ENCODE measurements around the gene STUM. TPM values are rescaled to one million over a fixed set of nuclear protein-coding genes. Genes with fewer than 3 reads are reported as not detected.

The STUM gene
- total RNA-seq, 1 experiment from 2014 or later, result 0.03 TPM

DNA sequence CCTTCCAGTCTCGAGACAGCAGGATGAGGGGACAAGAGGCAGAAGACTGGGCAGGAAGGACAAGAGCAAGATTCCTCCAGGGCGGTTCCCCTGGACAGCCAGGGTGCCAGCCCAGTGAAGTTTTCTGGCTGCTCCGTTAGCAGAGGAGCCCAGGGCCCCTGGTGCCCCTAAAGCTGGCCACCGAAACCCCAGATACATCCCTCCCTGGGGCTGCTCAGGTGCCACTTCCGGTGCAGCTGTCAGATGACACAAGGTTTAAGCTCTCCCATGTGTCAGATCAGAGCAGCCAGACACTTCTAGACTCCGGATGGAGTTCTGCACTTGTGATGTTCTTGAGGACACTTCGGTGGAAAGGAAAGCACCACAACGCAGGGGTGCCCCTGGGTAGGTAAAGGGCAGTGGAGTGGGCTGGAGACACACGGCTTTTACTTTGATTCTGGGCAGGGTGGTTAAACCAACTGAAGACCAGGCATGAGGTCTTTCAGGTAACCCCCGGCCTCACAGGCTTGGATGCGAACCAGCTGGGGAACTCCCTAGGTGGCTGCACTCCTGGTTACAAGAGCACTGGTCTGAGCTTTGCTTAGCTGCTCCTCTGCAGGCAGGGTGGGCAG is 104.9 kb downstream of the STUM start:
- in situ Hi-C loops (cut with HindIII; ENCODE audit: low pct_unique_long_range_greater_than_20kb, low sequenced_read_pairs), result no loop called here
- CTCF ChIA-PET, result interaction anchor here (0.6 kb wide), 1 partner anchor 105 kb away, joined by 6 read pairs; no protein-coding TSS in a partner anchor
- POLR2A ChIA-PET, result interaction anchor here (0.7 kb wide), 1 partner anchor 97 kb away, joined by 5 read pairs; no protein-coding TSS in a partner anchor

DNA sequence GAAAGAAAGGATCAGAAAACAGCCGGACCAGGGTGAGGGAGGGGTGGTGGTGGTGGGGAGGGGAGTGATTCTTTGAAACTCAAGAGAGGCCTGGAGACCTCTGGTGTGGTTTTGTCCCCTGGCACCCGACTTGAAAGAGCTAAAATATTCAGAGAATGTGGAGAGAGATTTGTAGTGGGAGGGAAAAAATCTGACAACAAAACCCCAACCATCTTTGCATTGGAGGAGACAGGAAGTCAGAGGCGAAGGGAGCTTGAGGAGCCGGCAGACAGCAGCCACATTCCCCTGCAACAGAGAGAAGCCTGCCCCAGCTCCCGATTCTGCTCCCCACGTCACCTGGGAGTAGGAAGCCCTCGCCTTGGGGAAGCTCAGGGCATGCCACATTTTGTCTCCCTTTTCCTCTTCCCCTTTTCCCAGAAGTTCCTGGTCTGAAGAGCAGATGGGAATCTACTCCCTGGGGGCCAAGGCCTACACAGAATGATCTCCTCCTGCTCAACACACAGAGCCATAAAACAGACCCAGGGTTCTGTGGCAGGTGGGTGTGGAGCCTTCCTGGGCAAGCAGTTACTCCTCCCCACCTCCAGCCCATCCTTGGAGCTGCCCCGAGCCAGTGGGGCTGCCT is 105.6 kb downstream of the STUM start:
- Histone ChIP-seq H3K36me3 (ENCODE audit: control insufficient read depth, insufficient read depth, low read length) (no peaks in the 10 kb centered on the region), H3K4me1 (ENCODE audit: control insufficient read depth, insufficient read depth, low read length) (no peaks in the 10 kb centered on the region), H3K4me3 (ENCODE audit: low read depth in 2 of 2, low read length in 2 of 2) (no peak overlapping the region), H3K27me3 (ENCODE audit: control insufficient read depth, insufficient read depth, low read length) (no peaks in the 10 kb centered on the region), H3K27ac (ENCODE audit: low read length) (no peak overlapping the region), H3K9me3 (ENCODE audit: control insufficient read depth, insufficient read depth, low read depth, low read length) (no peaks in the 10 kb centered on the region)
- in situ Hi-C loops (cut with HindIII; ENCODE audit: low pct_unique_long_range_greater_than_20kb, low sequenced_read_pairs) (no loop called here), intact Hi-C loops (cut with micrococcal nuclease; ENCODE audit: unreplicated experiment) (no loop called here)
- ChIA-PET POLR2A (interaction anchor here (0.7 kb wide), 1 partner anchor 98 kb away, joined by 5 read pairs; no protein-coding TSS in a partner anchor), CTCF (interaction anchor here (0.6 kb wide), 1 partner anchor 106 kb away, joined by 6 read pairs; no protein-coding TSS in a partner anchor)
- BruUV-seq (replicated peaks), result no TSS peak
- ATAC-seq (no peak), DNase-seq (ENCODE audit: low read depth, low spot score) (no peak)
- no peak for TF ChIP-seq TCF7L2 (IDR thresholded peaks at IDR 0.05; ENCODE audit: low read depth, low read length)

More for the DNA sequence above, 104.9 kb downstream of the STUM start:
- H3K27me3 ChIP-seq (ENCODE audit: control insufficient read depth, insufficient read depth, low read length), result no peaks in the 10 kb centered on the region
- ATAC-seq (no peak), DNase-seq (ENCODE audit: low read depth, low spot score) (no peak)
- intact Hi-C loops (cut with micrococcal nuclease; ENCODE audit: unreplicated experiment), result no loop called here
- BruUV-seq (replicated peaks), result no TSS peak
- no peaks in the 10 kb centered on the region for H3K36me3 ChIP-seq (ENCODE audit: control insufficient read depth, insufficient read depth, low read length)
- H3K27ac ChIP-seq (ENCODE audit: low read length), result no peak overlapping the region
- no peaks in the 10 kb centered on the region for H3K4me1 ChIP-seq (ENCODE audit: control insufficient read depth, insufficient read depth, low read length)
- H3K4me3 ChIP-seq (ENCODE audit: low read depth in 2 of 2, low read length in 2 of 2), result no peak overlapping the region
- TF ChIP-seq, protein P1, sequence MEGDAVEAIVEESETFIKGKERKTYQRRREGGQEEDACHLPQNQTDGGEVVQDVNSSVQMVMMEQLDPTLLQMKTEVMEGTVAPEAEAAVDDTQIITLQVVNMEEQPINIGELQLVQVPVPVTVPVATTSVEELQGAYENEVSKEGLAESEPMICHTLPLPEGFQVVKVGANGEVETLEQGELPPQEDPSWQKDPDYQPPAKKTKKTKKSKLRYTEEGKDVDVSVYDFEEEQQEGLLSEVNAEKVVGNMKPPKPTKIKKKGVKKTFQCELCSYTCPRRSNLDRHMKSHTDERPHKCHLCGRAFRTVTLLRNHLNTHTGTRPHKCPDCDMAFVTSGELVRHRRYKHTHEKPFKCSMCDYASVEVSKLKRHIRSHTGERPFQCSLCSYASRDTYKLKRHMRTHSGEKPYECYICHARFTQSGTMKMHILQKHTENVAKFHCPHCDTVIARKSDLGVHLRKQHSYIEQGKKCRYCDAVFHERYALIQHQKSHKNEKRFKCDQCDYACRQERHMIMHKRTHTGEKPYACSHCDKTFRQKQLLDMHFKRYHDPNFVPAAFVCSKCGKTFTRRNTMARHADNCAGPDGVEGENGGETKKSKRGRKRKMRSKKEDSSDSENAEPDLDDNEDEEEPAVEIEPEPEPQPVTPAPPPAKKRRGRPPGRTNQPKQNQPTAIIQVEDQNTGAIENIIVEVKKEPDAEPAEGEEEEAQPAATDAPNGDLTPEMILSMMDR (IDR thresholded peaks at IDR 0.05), result no peak
- TF ChIP-seq, protein P2, sequence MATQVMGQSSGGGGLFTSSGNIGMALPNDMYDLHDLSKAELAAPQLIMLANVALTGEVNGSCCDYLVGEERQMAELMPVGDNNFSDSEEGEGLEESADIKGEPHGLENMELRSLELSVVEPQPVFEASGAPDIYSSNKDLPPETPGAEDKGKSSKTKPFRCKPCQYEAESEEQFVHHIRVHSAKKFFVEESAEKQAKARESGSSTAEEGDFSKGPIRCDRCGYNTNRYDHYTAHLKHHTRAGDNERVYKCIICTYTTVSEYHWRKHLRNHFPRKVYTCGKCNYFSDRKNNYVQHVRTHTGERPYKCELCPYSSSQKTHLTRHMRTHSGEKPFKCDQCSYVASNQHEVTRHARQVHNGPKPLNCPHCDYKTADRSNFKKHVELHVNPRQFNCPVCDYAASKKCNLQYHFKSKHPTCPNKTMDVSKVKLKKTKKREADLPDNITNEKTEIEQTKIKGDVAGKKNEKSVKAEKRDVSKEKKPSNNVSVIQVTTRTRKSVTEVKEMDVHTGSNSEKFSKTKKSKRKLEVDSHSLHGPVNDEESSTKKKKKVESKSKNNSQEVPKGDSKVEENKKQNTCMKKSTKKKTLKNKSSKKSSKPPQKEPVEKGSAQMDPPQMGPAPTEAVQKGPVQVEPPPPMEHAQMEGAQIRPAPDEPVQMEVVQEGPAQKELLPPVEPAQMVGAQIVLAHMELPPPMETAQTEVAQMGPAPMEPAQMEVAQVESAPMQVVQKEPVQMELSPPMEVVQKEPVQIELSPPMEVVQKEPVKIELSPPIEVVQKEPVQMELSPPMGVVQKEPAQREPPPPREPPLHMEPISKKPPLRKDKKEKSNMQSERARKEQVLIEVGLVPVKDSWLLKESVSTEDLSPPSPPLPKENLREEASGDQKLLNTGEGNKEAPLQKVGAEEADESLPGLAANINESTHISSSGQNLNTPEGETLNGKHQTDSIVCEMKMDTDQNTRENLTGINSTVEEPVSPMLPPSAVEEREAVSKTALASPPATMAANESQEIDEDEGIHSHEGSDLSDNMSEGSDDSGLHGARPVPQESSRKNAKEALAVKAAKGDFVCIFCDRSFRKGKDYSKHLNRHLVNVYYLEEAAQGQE (IDR thresholded peaks at IDR 0.05; ENCODE audit: insufficient read depth in 1 of 2, low read depth in 2 of 2, low read length in 1 of 2), result no peak
- TF ChIP-seq TCF7L2 (IDR thresholded peaks at IDR 0.05; ENCODE audit: low read depth, low read length) (no peak), POLR2AphosphoS5 (IDR thresholded peaks at IDR 0.05; ENCODE audit: low read depth, low read length) (no peak), SIN3A (IDR thresholded peaks at IDR 0.05; ENCODE audit: borderline replicate concordance, insufficient read depth, low read depth, low read length) (no peak)
- H3K9me3 ChIP-seq (ENCODE audit: control insufficient read depth, insufficient read depth, low read depth, low read length), result no peaks in the 10 kb centered on the region

DNA sequence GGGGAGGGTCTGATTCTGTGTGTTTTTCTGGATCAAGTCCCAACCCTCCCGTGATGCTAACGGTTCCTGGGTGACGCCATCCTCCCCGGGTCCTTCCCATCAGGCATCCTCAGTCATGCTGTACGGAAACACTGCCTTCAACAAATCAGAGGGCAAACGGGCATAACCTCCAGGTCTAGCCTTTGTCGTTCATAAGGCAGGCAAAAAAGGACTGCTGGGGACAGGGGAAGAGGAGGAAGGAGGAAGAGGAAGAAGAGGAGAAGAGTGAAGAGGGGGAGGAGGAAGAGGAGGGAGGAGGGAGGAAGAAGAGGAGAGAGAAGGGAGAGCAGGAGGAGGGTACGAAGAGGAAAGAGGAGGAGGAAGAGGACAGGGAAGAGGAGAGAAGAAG is 106.1 kb downstream of the STUM start:
- DNase-seq (ENCODE audit: low read depth, low spot score) (no peak), ATAC-seq (no peak)
- in situ Hi-C loops (cut with HindIII; ENCODE audit: low pct_unique_long_range_greater_than_20kb, low sequenced_read_pairs) (no loop called here), intact Hi-C loops (cut with micrococcal nuclease; ENCODE audit: unreplicated experiment) (no loop called here)
- Histone ChIP-seq H3K27me3 (ENCODE audit: control insufficient read depth, insufficient read depth, low read length) (no peaks in the 10 kb centered on the region), H3K4me1 (ENCODE audit: control insufficient read depth, insufficient read depth, low read length) (no peaks in the 10 kb centered on the region), H3K36me3 (ENCODE audit: control insufficient read depth, insufficient read depth, low read length) (no peaks in the 10 kb centered on the region), H3K27ac (ENCODE audit: low read length) (no peak overlapping the region), H3K9me3 (ENCODE audit: control insufficient read depth, insufficient read depth, low read depth, low read length) (no peaks in the 10 kb centered on the region), H3K4me3 (ENCODE audit: low read depth in 2 of 2, low read length in 2 of 2) (no peak overlapping the region)
- no TSS peak for BruUV-seq (replicated peaks)
- POLR2A ChIA-PET, result no interaction called here
- TF ChIP-seq TCF7L2 (IDR thresholded peaks at IDR 0.05; ENCODE audit: low read depth, low read length) (no peak), SIN3A (IDR thresholded peaks at IDR 0.05; ENCODE audit: borderline replicate concordance, insufficient read depth, low read depth, low read length) (no peak), POLR2AphosphoS5 (IDR thresholded peaks at IDR 0.05; ENCODE audit: low read depth, low read length) (no peak)
- TF ChIP-seq, protein P1 (IDR thresholded peaks at IDR 0.05), result no peak
- TF ChIP-seq, protein P2 (IDR thresholded peaks at IDR 0.05; ENCODE audit: insufficient read depth in 1 of 2, low read depth in 2 of 2, low read length in 1 of 2), result no peak
- CTCF ChIA-PET, result no interaction called here

All from Panc1 (cell line).